ENCODE results near the gene CCDC33.

DNA sequence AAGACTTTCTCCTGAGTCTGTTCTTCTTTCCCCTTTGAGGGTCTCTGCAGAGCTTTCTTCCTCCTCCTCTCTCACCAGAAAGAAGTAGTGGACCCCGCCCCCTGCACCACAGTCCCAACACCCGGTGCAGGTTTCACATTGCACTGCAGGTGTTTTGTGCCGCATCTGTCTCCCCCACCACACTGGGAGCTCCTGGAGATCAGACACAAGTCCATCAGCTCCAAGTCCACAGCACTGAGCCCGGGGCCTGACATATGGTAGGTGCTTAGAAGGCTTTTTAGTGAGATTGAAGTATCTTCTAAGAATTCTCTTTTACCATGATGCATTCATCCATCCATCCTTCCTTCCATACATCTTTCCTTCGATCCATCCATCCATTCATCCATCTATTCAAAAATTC, 43.4 kb upstream of the CCDC33 start:
- no peak for TF ChIP-seq EZH2 (IDR thresholded peaks at IDR 0.05; ENCODE audit: insufficient read depth, poor library complexity, severe bottlenecking)
- no peak for TF ChIP-seq EZH2phosphoT487 (IDR thresholded peaks at IDR 0.05; ENCODE audit: insufficient read depth, low read depth)
